ENCODE data around the gene LIN37. TPM values are rescaled to one million over a fixed set of nuclear protein-coding genes. Genes with fewer than 3 reads are reported as not detected.

Gene LIN37
- total RNA-seq, 1 donor from 2014 or later, result 13.1 TPM

GRCh38 chr19:35717665-35718344 is 30.6 kb upstream of the LIN37 start, which contains the start of gene KMT2B:
Gene KMT2B (plus strand): TSS chr19:35718003. CDS start chr19:35718019, 16 bp downstream.
- H3K27me3 Mint-ChIP-seq, result no peaks in the 10 kb centered on the region
- H3K36me3 Mint-ChIP-seq (ENCODE audit: insufficient read depth), result peaks cover 4% of the 10 kb centered on the region
- H3K4me3 Mint-ChIP-seq (ENCODE audit: low read depth), result peak within 1 kb of the TSS; percentile 87
- TF ChIP-seq, protein P1, sequence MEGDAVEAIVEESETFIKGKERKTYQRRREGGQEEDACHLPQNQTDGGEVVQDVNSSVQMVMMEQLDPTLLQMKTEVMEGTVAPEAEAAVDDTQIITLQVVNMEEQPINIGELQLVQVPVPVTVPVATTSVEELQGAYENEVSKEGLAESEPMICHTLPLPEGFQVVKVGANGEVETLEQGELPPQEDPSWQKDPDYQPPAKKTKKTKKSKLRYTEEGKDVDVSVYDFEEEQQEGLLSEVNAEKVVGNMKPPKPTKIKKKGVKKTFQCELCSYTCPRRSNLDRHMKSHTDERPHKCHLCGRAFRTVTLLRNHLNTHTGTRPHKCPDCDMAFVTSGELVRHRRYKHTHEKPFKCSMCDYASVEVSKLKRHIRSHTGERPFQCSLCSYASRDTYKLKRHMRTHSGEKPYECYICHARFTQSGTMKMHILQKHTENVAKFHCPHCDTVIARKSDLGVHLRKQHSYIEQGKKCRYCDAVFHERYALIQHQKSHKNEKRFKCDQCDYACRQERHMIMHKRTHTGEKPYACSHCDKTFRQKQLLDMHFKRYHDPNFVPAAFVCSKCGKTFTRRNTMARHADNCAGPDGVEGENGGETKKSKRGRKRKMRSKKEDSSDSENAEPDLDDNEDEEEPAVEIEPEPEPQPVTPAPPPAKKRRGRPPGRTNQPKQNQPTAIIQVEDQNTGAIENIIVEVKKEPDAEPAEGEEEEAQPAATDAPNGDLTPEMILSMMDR (IDR thresholded peaks at IDR 0.05; ENCODE audit: unreplicated experiment), result no peak
- no peaks in the 10 kb centered on the region for H3K9me3 Mint-ChIP-seq (ENCODE audit: low read depth)
- H3K4me1 Mint-ChIP-seq (ENCODE audit: low read depth), result peaks cover 21% of the 10 kb centered on the region
- DNase-seq (ENCODE audit: low spot score, unreplicated experiment), result peak; percentile 93
- peak within 1 kb of the TSS; percentile 97 for H3K27ac Mint-ChIP-seq

- Mint-ChIP-seq H3K27me3 (no peaks in the 10 kb centered on the region), H3K9me3 (ENCODE audit: low read depth) (no peaks in the 10 kb centered on the region), H3K4me1 (ENCODE audit: low read depth) (peaks cover 21% of the 10 kb centered on the region), H3K36me3 (ENCODE audit: insufficient read depth) (peaks cover 8% of the 10 kb centered on the region), H3K27ac (peak overlapping the region; percentile 86), H3K4me3 (ENCODE audit: low read depth) (peak overlapping the region; percentile 87)
- TF ChIP-seq, protein P1 (IDR thresholded peaks at IDR 0.05; ENCODE audit: unreplicated experiment), result no peak
- no peak for DNase-seq (ENCODE audit: low spot score, unreplicated experiment)
These were observed 29.9 kb upstream of the LIN37 start for GRCh38 chr19:35718345-35719041.

- DNase-seq (ENCODE audit: low spot score, unreplicated experiment), result no peak
- H3K27me3 Mint-ChIP-seq, result no peaks in the 10 kb centered on the region
- H3K27ac Mint-ChIP-seq, result peak overlapping the region; percentile 86
These were observed 28.8 kb upstream of the LIN37 start for GRCh38 chr19:35719402-35720162.

DNA sequence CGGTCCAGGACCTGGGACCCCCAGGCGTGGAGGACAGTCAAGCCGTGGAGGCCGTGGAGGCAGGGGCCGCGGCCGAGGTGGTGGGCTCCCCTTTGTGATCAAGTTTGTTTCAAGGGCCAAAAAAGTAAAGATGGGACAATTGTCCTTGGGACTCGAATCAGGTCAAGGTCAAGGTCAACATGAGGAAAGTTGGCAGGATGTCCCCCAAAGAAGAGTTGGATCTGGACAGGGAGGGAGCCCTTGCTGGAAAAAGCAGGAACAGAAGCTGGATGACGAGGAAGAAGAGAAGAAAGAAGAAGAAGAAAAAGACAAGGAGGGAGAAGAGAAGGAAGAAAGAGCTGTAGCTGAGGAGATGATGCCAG is 28.2 kb upstream of the LIN37 start:
- Mint-ChIP-seq H3K9me3 (ENCODE audit: low read depth) (no peaks in the 10 kb centered on the region), H3K36me3 (ENCODE audit: insufficient read depth) (peaks cover 14% of the 10 kb centered on the region), H3K27ac (no peak overlapping the region), H3K4me1 (ENCODE audit: low read depth) (peaks cover 16% of the 10 kb centered on the region), H3K27me3 (no peaks in the 10 kb centered on the region), H3K4me3 (ENCODE audit: low read depth) (no peak overlapping the region)
- TF ChIP-seq, protein P1 (IDR thresholded peaks at IDR 0.05; ENCODE audit: unreplicated experiment), result no peak
- no peak for DNase-seq (ENCODE audit: low spot score, unreplicated experiment)

More at GRCh38 chr19:35719402-35720162, 28.8 kb upstream of the LIN37 start:
- Mint-ChIP-seq H3K4me3 (ENCODE audit: low read depth) (peak overlapping the region; percentile 87), H3K36me3 (ENCODE audit: insufficient read depth) (peaks cover 12% of the 10 kb centered on the region), H3K4me1 (ENCODE audit: low read depth) (peaks cover 21% of the 10 kb centered on the region), H3K9me3 (ENCODE audit: low read depth) (no peaks in the 10 kb centered on the region)
- TF ChIP-seq, protein P1 (IDR thresholded peaks at IDR 0.05; ENCODE audit: unreplicated experiment), result no peak

DNA sequence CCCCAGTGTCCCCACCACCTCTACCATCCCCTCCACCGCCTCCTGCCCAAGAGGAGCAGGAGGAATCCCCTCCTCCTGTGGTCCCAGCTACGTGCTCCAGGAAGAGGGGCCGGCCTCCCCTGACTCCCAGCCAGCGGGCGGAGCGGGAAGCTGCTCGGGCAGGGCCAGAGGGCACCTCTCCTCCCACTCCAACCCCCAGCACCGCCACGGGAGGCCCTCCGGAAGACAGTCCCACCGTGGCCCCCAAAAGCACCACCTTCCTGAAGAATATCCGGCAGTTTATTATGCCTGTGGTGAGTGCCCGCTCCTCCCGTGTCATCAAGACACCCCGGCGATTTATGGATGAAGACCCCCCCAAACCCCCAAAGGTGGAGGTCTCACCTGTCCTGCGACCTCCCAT is 27.7 kb upstream of the LIN37 start:
- Mint-ChIP-seq H3K36me3 (ENCODE audit: insufficient read depth) (peaks cover 14% of the 10 kb centered on the region), H3K27ac (no peak overlapping the region), H3K4me3 (ENCODE audit: low read depth) (no peak overlapping the region), H3K27me3 (no peaks in the 10 kb centered on the region), H3K4me1 (ENCODE audit: low read depth) (peaks cover 15% of the 10 kb centered on the region), H3K9me3 (ENCODE audit: low read depth) (no peaks in the 10 kb centered on the region)
- TF ChIP-seq, protein P1 (IDR thresholded peaks at IDR 0.05; ENCODE audit: unreplicated experiment), result no peak
- DNase-seq (ENCODE audit: low spot score, unreplicated experiment), result no peak
